GM23338 (cell line): ENCODE data around the gene SLC6A11. TPM values are rescaled to one million over a fixed set of nuclear protein-coding genes. Genes with fewer than 3 reads are reported as not detected.

Experiments used
- ATAC-seq: fragments of 200-7000 bp; cut with Tn5 transposase; 3 replicates; pipeline ENCODE4 v1.9.1; 2020
- DNase-seq: peaks from one replicate; pipeline ENCODE4 v3.0.0-alpha.2; 2015; ENCODE audit warnings: low spot score
- H2AFZ ChIP-seq: fragments of 200-600 bp; sonication (generic); 2 replicates; pipeline ENCODE4 v1.8.0; 2016; ENCODE audit warnings: antibody characterized with exemption, mild to moderate bottlenecking, moderate library complexity
- H3F3A ChIP-seq: fragments of 200-600 bp; sonication (generic); replicated peaks from 2 replicates; pipeline ENCODE4 v1.8.0; 2017; ENCODE audit warnings: antibody characterized with exemption, mixed run types, low read depth
- H3K27ac ChIP-seq: fragments of 200-600 bp; sonication (generic); 2 replicates; pipeline ENCODE4 v1.6.1; 2016; ENCODE audit warnings: low read depth
- H3K27me3 ChIP-seq: fragments of 200-600 bp; sonication (generic); 2 replicates; pipeline ENCODE4 v1.8.0; 2016; ENCODE audit warnings: mild to moderate bottlenecking, mixed run types, moderate library complexity; ENCODE audit not compliant: insufficient read depth
- H3K36me3 ChIP-seq: fragments of 200-600 bp; sonication (generic); 2 replicates; pipeline ENCODE4 v1.8.0; 2016; ENCODE audit warnings: mild to moderate bottlenecking; ENCODE audit not compliant: insufficient read depth
- H3K4me1 ChIP-seq: fragments of 200-600 bp; sonication (generic); 2 replicates; pipeline ENCODE4 v1.8.0; 2016; ENCODE audit warnings: mild to moderate bottlenecking, moderate library complexity; ENCODE audit not compliant: insufficient read depth
- H3K4me2 ChIP-seq: fragments of 200-600 bp; sonication (generic); 2 replicates; pipeline ENCODE4 v1.7.1; 2017; ENCODE audit warnings: mixed run types
- H3K4me3 ChIP-seq: fragments of 200-600 bp; sonication (generic); 2 replicates; pipeline ENCODE4 v1.6.1; 2016; ENCODE audit warnings: mixed run types
- H3K79me2 ChIP-seq: fragments of 200-600 bp; sonication (generic); replicated peaks from 2 replicates; pipeline ENCODE4 v1.8.0; 2017; ENCODE audit warnings: mild to moderate bottlenecking; ENCODE audit not compliant: insufficient read depth
- H3K9me2 ChIP-seq: fragments of 200-600 bp; sonication (generic); 2 replicates; pipeline ENCODE4 v1.8.0; 2017; ENCODE audit not compliant: insufficient read depth
- H4K20me1 ChIP-seq: fragments of 200-600 bp; sonication (generic); replicated peaks from 2 replicates; pipeline ENCODE4 v1.8.0; 2017; ENCODE audit warnings: mild to moderate bottlenecking; ENCODE audit not compliant: insufficient read depth
- H3K27ac Mint-ChIP-seq: 2 replicates; pipeline ENCODE4 v1.8.0; 2020; ENCODE audit warnings: inconsistent platforms, mild to moderate bottlenecking, moderate library complexity, mixed read lengths
- H3K27me3 Mint-ChIP-seq: 3 replicates; pipeline ENCODE4 v1.8.0; 2022; ENCODE audit warnings: low read depth, mild to moderate bottlenecking, moderate library complexity, mixed read lengths, inconsistent platforms; ENCODE audit not compliant: insufficient read depth, poor library complexity
- H3K36me3 Mint-ChIP-seq: 3 replicates; pipeline ENCODE4 v1.8.0; 2021; ENCODE audit warnings: low read depth, mild to moderate bottlenecking, inconsistent platforms, moderate library complexity, mixed read lengths
- H3K4me1 Mint-ChIP-seq: 3 replicates; pipeline ENCODE4 v1.8.0; 2020; ENCODE audit warnings: mild to moderate bottlenecking, inconsistent platforms, mixed read lengths
- H3K4me3 Mint-ChIP-seq: 3 replicates; pipeline ENCODE4 v1.8.0; 2021; ENCODE audit warnings: moderate library complexity, mild to moderate bottlenecking, inconsistent platforms, mixed read lengths
- H3K9me3 Mint-ChIP-seq: 3 replicates; pipeline ENCODE4 v1.8.0; 2020; ENCODE audit warnings: moderate library complexity, mild to moderate bottlenecking, inconsistent platforms, mixed read lengths
- CREB1 ChIP-seq: fragments of 250-450 bp; sonication (Bioruptor Pico); IDR thresholded peaks from 2 replicates; pipeline ENCODE4 v1.5.0; 2020; ENCODE audit warnings: low read depth, mild to moderate bottlenecking, moderate library complexity
- CTCF ChIP-seq, 2 experiments: fragments of 200-600 bp in 1 of 2; sonication (generic) in 1 of 2; conservative IDR thresholded peaks; 2 replicates each; pipeline versions ENCODE4 v1.5.1 to v1.6.1; 2016 to 2017; ENCODE audit warnings: antibody characterized with exemption in 2 of 2, low read depth in 2 of 2, mild to moderate bottlenecking in 2 of 2, moderate library complexity in 1 of 2
- EZH2 ChIP-seq: fragments of 200-600 bp; sonication (generic); IDR thresholded peaks from one replicate; pipeline ENCODE4 v1.8.0; 2017; ENCODE audit warnings: antibody characterized with exemption, mild to moderate bottlenecking, low read depth; ENCODE audit not compliant: unreplicated experiment
- EZH2phosphoT487 ChIP-seq: fragments of 200-600 bp; sonication (generic); IDR thresholded peaks from one replicate; pipeline ENCODE4 v1.8.1; 2018; ENCODE audit warnings: antibody characterized with exemption; ENCODE audit not compliant: unreplicated experiment
- JUNB ChIP-seq: IDR thresholded peaks from one replicate; pipeline ENCODE4 v1.6.1; 2016; ENCODE audit warnings: antibody characterized with exemption; ENCODE audit not compliant: unreplicated experiment
- NANOG ChIP-seq: IDR thresholded peaks from 2 replicates; pipeline ENCODE4 v1.6.1; 2016; ENCODE audit warnings: antibody characterized with exemption, borderline replicate concordance
- POLR2AphosphoS5 ChIP-seq: IDR thresholded peaks from 2 replicates; pipeline ENCODE4 v1.6.1; 2016; ENCODE audit warnings: antibody characterized with exemption, low read depth
- STAT1 ChIP-seq: IDR thresholded peaks from one replicate; pipeline ENCODE4 v1.6.1; 2016; ENCODE audit warnings: antibody characterized with exemption; ENCODE audit not compliant: unreplicated experiment
- ZNF114 ChIP-seq: fragments of 250-450 bp; sonication (Bioruptor Pico); IDR thresholded peaks from 2 replicates; pipeline ENCODE4 v1.5.0; 2020; ENCODE audit warnings: mild to moderate bottlenecking, moderate library complexity
- ZNF331 ChIP-seq: fragments of 250-450 bp; sonication (Bioruptor Pico); IDR thresholded peaks from 2 replicates; pipeline ENCODE4 v1.5.0; 2020; ENCODE audit warnings: low read depth, mild to moderate bottlenecking, moderate library complexity
- polyA plus RNA-seq: library from polyadenylated mRNA; unstranded; fragments of >200 nt; fragmentation: Nextera tagmentation; extraction: Ambion mirVana; gene quantifications from 2 replicates; pipeline ENCODE4 v1.2.1, GENCODE V29; 2016
- total RNA-seq: library from RNA; depleted of rRNA; stranded (reverse); fragments of >200 nt; shearing (Covaris generic); gene quantifications from 2 replicates; pipeline ENCODE4 v1.2.3, GENCODE V29; 2014
- TF ChIP-seq, protein P1 (sequence below): IDR thresholded peaks from one replicate; pipeline ENCODE4 v1.6.1; 2018; ENCODE audit warnings: antibody characterized with exemption; ENCODE audit not compliant: unreplicated experiment
- TF ChIP-seq, protein P2 (sequence below): IDR thresholded peaks from 2 replicates; pipeline ENCODE4 v1.6.1; 2016; ENCODE audit warnings: antibody characterized with exemption

The SLC6A11 gene
- total and polyA plus RNA-seq, 2 experiments from 2014 or later = 0.47 to 1.1 TPM

DNA sequence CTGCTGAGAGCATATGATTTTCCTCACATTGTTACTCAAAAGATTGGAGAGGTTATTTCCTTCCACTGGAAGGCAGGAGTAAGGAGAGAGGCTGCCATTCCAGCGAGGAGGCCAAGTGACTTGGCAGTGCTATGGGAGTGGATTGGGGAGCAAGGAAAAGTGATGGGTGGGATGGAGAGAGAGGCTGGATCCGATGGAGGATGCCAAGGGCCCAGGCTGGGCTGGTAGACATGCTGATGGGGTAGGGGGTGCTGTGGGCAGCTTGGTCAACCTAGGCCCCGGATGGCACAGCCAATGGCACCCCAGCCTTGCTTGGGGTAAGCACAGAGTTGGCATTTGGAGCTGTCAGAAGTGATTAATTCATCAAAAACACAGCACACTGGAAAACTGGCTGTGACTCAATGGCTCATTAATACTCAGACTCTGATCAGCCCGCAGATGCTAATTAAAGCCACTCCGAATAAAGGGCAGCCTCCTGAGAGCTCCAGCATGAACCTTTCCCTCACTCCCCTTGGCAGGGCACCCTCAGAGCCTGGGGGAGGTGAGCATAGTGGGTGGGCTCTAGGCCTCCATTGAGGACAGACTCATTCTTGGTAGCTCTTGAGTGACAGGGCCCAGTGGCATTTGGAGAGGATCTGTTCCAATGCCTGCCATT, 154.4 kb downstream of the SLC6A11 start (continued):
- TF ChIP-seq ZNF331 (CRISPR knock-in tag) (no peak), STAT1 (no peak), CTCF (conservative IDR thresholded peaks at IDR 0.05; ENCODE audit: low read depth in 2 of 2) (no peak), ZNF114 (CRISPR knock-in tag) (no peak), CREB1 (no peak), POLR2AphosphoS5 (no peak), JUNB (no peak), EZH2phosphoT487 (no peak)
- TF ChIP-seq, protein P1, sequence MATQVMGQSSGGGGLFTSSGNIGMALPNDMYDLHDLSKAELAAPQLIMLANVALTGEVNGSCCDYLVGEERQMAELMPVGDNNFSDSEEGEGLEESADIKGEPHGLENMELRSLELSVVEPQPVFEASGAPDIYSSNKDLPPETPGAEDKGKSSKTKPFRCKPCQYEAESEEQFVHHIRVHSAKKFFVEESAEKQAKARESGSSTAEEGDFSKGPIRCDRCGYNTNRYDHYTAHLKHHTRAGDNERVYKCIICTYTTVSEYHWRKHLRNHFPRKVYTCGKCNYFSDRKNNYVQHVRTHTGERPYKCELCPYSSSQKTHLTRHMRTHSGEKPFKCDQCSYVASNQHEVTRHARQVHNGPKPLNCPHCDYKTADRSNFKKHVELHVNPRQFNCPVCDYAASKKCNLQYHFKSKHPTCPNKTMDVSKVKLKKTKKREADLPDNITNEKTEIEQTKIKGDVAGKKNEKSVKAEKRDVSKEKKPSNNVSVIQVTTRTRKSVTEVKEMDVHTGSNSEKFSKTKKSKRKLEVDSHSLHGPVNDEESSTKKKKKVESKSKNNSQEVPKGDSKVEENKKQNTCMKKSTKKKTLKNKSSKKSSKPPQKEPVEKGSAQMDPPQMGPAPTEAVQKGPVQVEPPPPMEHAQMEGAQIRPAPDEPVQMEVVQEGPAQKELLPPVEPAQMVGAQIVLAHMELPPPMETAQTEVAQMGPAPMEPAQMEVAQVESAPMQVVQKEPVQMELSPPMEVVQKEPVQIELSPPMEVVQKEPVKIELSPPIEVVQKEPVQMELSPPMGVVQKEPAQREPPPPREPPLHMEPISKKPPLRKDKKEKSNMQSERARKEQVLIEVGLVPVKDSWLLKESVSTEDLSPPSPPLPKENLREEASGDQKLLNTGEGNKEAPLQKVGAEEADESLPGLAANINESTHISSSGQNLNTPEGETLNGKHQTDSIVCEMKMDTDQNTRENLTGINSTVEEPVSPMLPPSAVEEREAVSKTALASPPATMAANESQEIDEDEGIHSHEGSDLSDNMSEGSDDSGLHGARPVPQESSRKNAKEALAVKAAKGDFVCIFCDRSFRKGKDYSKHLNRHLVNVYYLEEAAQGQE = no peak

DNA sequence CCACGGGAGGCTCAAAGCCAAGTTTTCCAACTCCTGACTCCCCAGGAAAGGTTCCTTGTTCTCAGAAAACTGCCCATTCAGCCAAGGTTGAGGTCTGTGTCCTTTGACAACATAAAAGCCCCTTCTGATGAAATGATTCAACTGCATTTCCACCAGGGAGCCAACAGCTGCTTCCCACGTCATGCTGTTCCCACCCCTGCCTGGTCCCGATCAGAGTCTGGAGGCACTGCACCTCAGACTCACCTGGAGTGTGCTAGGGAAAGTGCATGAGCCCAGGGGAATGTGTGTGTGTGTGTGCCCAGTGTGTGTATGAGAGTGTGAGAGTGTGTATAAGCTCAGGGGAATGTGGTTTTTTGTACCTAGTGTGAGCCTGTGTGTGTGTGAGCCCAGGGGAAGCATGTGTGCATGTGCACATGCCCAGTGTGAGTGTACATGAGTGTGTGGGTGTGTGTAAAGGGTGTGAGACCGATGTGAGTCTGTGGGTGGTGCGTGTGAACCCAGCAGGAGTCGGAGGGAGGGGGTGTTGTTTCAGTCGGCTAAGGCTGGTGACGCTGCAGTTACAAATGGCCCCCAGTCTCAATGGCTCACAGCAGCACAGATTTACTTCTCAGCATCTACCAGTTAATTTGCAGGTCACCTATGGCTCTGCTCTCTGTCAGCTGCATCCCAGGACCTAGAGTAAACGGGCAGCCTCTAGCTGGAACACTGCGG, 156.2 kb downstream of the SLC6A11 start:
- Histone ChIP-seq H3K4me2 (no peak overlapping the region), H3K4me1 (peaks cover 12% of the 10 kb centered on the region), H3K79me2 (no peaks in the 10 kb centered on the region), H4K20me1 (no peaks in the 10 kb centered on the region), H3K4me3 (no peak overlapping the region), H3K36me3 (no peaks in the 10 kb centered on the region), H2AFZ (0 out of 2 replicates have a peak overlapping the region, but pooled peaks have one; percentile 28), H3K9me2 (0 out of 2 replicates have a peak, but pooled peaks cover 3% of the 10 kb centered on the region), H3K27ac (no peak overlapping the region), H3F3A (no peaks in the 10 kb centered on the region), H3K27me3 (no peaks in the 10 kb centered on the region)
- Mint-ChIP-seq H3K4me1 (peaks cover 34% of the 10 kb centered on the region), H3K36me3 (no peaks in the 10 kb centered on the region), H3K9me3 (no peaks in the 10 kb centered on the region), H3K27ac (no peak overlapping the region), H3K4me3 (no peak overlapping the region), H3K27me3 (peaks cover 8% of the 10 kb centered on the region)
- peak; percentile 22 for ATAC-seq
- no peak for DNase-seq
- TF ChIP-seq CTCF (conservative IDR thresholded peaks at IDR 0.05; ENCODE audit: low read depth in 2 of 2) = no peak
- no peak for TF ChIP-seq STAT1
- TF ChIP-seq, protein P2, sequence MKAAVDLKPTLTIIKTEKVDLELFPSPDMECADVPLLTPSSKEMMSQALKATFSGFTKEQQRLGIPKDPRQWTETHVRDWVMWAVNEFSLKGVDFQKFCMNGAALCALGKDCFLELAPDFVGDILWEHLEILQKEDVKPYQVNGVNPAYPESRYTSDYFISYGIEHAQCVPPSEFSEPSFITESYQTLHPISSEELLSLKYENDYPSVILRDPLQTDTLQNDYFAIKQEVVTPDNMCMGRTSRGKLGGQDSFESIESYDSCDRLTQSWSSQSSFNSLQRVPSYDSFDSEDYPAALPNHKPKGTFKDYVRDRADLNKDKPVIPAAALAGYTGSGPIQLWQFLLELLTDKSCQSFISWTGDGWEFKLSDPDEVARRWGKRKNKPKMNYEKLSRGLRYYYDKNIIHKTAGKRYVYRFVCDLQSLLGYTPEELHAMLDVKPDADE = no peak
- no peak for TF ChIP-seq EZH2phosphoT487
- TF ChIP-seq NANOG = no peak
- TF ChIP-seq EZH2 = no peak
- no peak for TF ChIP-seq JUNB
